Activated CD4-positive, alpha-beta T cell treated with anti-CD3 and anti-CD28 coated beads for 4 hours (primary cell): ENCODE results near the gene PAPPA2.

Experiments
- DNase-seq, 2 donors: peaks; one replicate each; pipeline ENCODE4 v3.0.0-alpha.2; 2020

The PAPPA2 gene

DNA sequence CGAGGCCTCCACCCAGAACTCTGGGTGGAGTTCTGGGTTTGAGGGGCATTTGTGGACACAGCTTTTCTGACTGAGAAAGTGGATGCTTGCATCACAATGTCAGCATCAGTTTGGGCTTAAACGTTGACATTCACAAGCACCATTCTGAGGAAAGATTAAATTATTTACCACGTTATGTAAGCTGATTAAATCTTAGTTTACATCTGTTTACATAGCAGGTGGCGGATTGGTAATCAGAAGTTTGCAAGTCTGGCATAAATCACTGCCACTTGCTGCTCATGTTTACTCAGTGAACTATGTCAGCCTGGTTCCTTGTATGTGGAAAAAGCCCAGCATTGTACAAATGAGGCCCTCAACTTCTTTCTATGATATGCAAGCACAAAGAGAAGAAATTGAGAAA lies 310.1 kb downstream of the PAPPA2 start:
- no peak for DNase-seq

DNA sequence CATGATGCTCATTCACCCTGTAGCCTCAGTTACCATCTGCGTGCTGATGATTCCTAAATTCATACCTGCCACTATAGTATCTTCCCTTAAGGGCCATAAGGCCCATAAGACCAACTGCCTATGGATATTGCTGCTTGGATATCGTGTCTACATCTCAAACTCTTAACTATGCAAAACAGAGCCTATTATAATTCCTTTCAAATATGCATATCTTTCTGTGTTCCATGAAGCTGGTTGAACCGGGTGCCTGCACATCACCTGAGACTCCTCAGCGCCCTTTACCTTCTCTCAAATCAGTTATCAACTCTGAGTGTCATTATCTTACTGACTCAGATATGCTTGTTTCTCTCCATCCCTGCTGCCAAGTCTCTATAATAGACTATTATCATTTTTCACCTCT lies 311.2 kb downstream of the PAPPA2 start:
- no peak for DNase-seq

- no peak for DNase-seq
Observed at GRCh38 chr1:176775378-176775777, 312.4 kb downstream of the PAPPA2 start.

- DNase-seq, result no peak
Observed at GRCh38 chr1:176775996-176776395, 313.0 kb downstream of the PAPPA2 start.

GRCh38 chr1:176778056-176778455 lies 315.1 kb downstream of the PAPPA2 start:
- DNase-seq, result no peak

DNA sequence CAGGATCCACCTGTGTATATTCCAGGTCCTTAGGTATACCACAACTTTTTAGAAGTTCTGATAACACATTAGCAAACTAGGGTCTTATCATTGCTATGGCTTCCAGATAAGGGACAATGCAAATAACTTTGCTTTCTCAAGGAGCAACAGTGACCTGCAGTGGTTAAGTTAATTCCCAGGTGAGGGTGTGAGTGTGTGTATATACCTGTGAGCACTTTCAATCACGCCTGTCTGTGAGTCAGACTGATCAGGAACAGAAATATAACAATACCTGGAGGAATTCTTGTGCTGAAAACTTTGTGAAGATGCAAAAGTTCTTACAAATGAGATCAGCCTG lies 317.0 kb downstream of the PAPPA2 start:
- DNase-seq, result no peak

DNA sequence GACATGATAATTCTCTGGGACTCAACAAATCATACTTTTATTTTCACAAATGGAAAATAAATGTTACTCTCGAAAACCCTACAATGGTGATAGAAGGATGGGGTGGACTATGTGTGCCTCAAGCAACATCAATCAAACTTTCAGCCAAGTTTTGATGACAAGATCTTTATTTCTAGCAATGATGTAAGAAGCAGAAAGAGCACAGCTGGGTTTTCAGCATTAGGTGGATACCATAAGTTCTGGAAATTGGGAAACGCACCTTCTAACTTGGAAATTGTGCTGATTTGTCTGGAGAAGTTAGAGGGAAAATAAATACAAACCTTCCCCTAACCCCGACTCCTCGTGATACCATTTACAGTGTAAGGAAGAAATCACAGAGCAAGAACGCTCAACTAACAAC lies 320.3 kb downstream of the PAPPA2 start:
- no peak for DNase-seq

- DNase-seq, result no peak
Observed at GRCh38 chr1:176785056-176785455, 322.1 kb downstream of the PAPPA2 start.

DNA sequence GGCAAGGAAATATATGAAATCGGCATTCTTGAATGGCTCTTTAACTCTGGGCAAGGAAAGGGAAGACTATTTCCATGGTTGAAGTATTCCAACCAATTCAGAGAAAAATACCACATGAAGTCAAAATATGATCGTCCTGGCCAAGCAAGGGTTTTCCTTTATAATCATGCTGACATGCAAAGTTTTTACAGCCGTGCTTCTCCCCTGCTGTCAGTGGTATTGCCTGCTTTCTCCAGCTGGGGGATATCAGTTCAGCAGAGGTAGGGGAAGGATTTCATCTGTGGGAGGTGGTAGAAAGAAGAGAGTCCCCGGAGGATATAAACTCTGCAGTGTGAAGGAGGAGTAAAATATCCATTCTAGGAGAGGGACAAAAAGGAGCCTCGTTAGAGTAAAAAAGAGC lies 322.8 kb downstream of the PAPPA2 start:
- no peak for DNase-seq

- no peak for DNase-seq
Observed at GRCh38 chr1:176786274-176786673, 323.3 kb downstream of the PAPPA2 start.

DNA sequence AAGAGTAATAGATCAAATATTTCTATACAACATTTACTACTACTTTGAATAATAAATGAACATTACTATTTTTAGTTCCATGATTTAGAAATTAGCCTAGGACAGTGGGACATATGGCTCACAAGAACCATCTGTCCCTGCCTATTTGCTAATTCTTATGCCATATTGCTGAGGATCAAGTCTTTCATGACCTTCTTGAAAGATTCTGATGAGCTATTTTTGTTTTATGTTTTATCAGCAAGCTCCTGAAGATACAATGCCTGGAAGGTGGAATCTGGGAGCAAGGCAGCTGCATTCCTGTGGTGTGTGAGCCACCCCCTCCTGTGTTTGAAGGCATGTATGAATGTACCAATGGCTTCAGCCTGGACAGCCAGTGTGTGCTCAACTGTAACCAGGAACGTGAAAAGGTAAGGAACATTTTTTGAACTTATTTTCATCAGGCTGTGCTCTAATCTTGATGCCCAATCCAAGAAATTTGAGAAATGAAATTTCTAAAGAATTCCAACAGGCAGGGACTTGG lies 326.7 kb downstream of the PAPPA2 start:
- no peak for DNase-seq

GRCh38 chr1:176790786-176791185 lies 327.8 kb downstream of the PAPPA2 start:
- DNase-seq, result no peak

DNA sequence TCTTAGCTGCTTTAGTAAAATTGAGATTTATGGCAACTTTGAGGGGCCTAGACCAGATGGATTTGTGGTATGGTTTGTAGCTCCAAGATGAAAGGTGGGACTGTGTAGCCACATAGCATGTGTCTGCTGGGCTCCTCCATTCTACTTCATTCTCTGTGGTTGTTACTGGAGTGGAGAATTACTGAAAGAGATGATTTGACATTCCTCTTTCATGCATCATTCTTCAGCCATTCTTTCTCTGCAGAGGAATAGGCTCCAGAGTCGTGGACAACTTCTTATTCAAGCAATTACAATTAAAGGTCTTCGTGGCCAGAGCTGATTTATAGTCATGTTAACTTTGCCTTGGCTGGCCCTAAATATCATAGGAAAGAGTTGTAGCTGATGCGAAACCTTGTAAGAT lies 328.9 kb downstream of the PAPPA2 start:
- DNase-seq, result no peak

DNA sequence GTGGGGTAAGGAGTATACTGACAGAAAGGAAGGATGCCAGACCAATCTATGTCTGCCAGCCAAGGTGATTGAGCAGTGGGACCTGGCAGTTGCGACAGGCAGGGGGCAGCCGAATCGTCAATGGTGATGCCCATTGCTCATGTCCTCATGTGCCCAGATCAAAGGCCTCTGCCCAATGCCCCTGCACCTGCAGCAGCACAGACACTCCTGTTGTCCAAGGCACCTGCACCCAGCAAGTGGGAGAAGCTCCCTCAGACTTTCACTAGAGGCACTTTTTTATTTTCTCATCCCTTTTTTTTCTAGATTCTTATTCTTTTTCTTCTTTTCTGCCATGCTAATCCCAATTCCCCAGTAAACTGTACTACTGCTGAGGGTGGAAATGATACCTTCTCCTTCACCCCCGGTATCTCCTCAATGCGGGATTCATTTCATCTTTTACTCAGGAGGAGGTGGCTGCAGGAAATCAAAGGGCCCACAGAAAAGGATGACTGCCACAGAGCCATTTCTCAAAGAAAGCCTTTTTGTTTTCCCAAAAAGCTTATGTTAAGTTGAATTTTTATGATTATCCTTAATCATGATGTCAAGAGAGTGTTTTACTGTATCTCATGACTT lies 332.0 kb downstream of the PAPPA2 start:
- DNase-seq, result no peak

DNA sequence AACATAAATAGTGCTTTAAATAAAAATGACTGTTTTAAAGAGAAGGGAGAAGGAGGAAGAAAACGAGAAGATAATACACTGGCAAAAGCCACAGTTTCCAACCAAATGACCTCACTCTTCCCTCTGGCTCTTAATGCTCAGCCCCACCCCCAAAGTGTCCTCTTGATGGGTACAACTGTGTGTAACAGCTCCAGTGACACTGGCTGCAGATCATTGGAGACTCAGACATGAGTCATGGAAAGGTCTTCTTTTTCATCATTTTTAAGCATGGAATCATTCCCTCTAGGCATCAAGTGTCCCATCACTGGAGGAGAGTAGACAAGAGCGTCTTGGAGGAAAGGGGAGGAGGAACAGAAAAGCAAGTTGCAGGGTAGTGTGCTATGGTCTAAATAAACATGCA lies 333.0 kb downstream of the PAPPA2 start:
- DNase-seq, result no peak

- no peak for DNase-seq
Observed at GRCh38 chr1:176796583-176796982, 333.6 kb downstream of the PAPPA2 start.

DNA sequence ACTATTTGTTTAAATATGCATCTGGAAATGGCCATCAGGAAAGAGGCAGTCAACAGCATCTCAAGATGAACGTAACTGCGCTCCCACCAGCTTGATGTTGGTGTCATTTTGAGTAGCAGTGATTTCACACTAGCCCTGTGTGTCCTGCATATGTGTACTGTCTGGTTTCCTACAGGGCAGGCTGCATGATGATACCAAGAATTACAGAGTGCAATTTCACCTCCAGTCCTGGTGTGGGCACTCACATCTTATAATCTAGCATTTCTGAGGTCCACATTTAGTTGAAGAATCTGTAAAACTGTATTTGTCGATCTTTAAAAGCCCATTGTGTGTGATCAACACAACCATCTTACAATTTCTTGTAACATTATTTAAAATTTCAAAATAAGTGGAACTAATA lies 336.4 kb downstream of the PAPPA2 start:
- DNase-seq, result no peak

DNA sequence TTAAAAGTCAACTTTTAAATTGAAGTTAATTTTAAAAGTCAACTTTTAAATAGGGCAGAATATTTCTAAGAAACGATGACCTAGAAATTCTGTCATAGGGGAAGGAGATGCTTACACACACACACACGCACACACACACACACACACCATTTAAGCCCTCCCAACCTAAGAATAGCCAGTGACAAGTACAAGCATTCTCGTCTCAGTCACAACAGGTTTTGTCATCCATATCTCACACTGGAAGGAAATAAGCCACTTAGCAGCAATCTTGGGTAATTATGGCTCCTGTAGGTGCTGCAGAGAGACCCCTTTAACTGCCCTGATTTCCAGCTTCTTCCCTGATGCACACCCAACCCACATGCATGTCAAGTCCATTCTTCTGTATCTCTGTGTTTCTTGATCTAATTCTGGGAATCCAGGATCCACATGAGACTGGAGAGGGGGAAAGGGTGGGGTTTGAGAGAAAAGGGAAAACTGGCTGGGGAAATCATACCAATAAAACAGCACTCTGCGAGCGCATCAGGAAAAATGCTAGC lies 338.1 kb downstream of the PAPPA2 start:
- DNase-seq, result no peak

DNA sequence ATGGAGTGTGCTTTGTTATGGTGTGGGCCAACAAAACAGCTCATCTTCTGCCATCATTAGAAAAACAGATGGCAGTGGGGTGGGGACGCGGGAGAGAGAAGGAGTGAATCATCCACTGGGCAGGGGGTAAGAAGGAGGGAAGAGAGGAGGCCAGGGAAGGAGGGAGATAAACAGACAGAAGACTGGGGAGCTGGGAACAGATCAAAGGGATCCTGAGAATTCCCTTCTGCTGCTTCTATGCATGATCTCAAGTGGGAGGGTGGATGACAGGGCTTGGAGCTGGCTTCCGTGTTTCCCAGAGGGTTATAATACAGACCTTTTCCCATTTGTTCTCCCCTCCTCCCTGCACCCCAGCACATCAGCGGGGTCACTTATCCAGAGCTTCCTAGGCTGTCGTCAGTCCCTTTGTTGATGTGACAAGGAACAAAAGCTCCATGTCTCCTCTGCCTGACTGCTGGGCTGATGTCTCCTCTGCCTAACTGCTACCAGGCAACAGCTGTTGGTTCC lies 338.6 kb downstream of the PAPPA2 start:
- no peak for DNase-seq

- DNase-seq, result no peak
Observed at GRCh38 chr1:176802316-176802715, 339.3 kb downstream of the PAPPA2 start.

GRCh38 chr1:176803042-176803441 lies 340.1 kb downstream of the PAPPA2 start:
- no peak for DNase-seq

GRCh38 chr1:176803596-176803995 lies 340.6 kb downstream of the PAPPA2 start:
- no peak for DNase-seq

DNA sequence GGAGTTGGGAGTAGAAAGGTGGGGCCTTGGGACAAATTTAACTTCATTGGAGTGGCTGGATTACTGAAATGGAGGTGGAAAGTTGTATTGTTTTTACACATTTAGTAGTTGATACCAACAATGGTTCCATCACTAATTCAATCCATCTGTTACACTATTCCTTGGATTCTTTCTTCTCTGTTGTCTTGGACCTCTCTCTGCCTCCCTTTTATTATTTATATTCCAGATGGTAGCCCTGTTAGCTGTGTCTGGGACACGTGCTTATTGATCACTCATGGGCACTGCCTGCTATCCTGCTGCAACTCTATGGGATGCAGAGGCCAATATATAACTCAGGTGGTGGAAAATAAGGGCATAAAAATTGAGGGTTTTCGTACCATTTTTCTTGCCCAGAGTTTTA lies 346.3 kb downstream of the PAPPA2 start:
- no peak for DNase-seq

DNA sequence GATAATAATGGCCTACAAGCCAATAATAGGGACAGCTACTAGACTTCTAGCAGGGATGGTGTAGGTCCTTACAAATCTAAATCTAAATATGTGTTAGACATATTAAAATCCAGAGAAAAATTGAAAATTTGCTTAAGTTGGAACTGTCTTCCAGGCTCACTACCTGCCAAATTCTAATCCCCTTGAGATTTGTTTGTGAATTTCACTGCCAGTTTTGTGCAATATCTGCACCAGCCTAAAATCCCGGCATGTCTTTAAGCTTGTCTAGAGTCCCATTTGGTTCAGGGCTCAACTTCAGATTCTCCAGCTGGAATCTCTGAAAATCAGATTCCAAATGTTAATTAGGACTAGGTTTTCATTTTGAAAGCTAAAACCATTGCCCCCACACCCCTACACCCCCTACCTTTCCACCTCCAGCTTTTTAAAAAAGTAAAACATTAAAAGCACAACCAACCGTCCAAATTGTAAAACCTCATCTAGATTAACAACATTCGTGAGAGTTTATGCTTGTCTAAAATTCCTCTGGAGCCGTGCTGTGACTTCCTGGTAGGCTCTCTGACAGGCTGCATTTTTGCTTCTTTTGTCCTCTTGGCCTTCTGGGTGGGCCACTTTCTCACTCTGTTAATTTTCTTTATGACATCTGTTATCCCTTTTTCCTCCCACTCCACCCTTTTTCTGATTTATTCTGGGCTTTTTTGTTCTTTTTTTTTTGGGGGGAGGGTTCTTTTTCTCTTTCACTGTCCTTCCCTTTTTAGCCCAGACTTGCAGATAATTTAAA lies 348.7 kb downstream of the PAPPA2 start:
- no peak for DNase-seq
